GM10266 (cell line): ENCODE measurements around the gene INSC.

Source experiments
- DNase-seq: peaks from one replicate; pipeline ENCODE4 v3.0.0; 2012; ENCODE audit errors: extremely low spot score
- CTCF ChIP-seq: IDR thresholded peaks from 2 replicates; pipeline ENCODE4 v1.5.1; 2012; ENCODE audit warnings: mild to moderate bottlenecking, low read depth; ENCODE audit not compliant: control insufficient read depth, insufficient read depth; ENCODE audit errors: missing control alignments

Gene INSC

GRCh38 chr11:15101072-15101709 is 13.5 kb upstream of the INSC start:
- peak; percentile 59 for DNase-seq
- peak; percentile 92 for TF ChIP-seq CTCF

- no peak for DNase-seq
- no peak for TF ChIP-seq CTCF
These were observed 10.6 kb upstream of the INSC start for GRCh38 chr11:15104166-15104565.

- no peak for DNase-seq
- no peak for TF ChIP-seq CTCF
These were observed 8.3 kb upstream of the INSC start for GRCh38 chr11:15106201-15106965.

- no peak for DNase-seq
- no peak for TF ChIP-seq CTCF
These were observed 6.8 kb upstream of the INSC start for GRCh38 chr11:15107730-15108515.

- no peak for TF ChIP-seq CTCF
- DNase-seq: no peak
These were observed 6.1 kb upstream of the INSC start for GRCh38 chr11:15108592-15109130.

GRCh38 chr11:15109602-15110001 is 5.1 kb upstream of the INSC start:
- DNase-seq: no peak
- no peak for TF ChIP-seq CTCF
